Psoas muscle (tissue), 8 donors: ENCODE data around the gene PSMD10. TPM values are rescaled to one million over a fixed set of nuclear protein-coding genes. Genes with fewer than 3 reads are reported as not detected.

Source experiments
- ATAC-seq, 4 donors: fragments of 200-7000 bp; cut with Tn5 transposase; one replicate each; pipeline ENCODE4 v1.9.1; 2020; ENCODE audit warnings: moderate library complexity in 3 of 4, mild to moderate bottlenecking in 2 of 4
- DNase-seq, 2 donors: peaks; one replicate each; pipeline ENCODE4 v3.0.0-alpha.2; 2020
- H3K27ac ChIP-seq: fragments of 200-600 bp; one replicate; pipeline ENCODE4 v1.8.0; 2022
- H3K27me3 ChIP-seq, 3 donors: fragments of 200-600 bp in 1 of 3; one replicate each; pipeline versions ENCODE4 v1.6.1 to v1.8.0; 2013 to 2022; ENCODE audit warnings: low read length in 2 of 3, mild to moderate bottlenecking in 2 of 3, moderate library complexity in 1 of 3; ENCODE audit not compliant: insufficient read depth in 3 of 3
- H3K36me3 ChIP-seq, 2 donors: fragments of 200-600 bp in 1 of 2; one replicate each; pipeline versions ENCODE4 v1.6.1 to v1.8.0; 2013 to 2022; ENCODE audit warnings: low read depth in 1 of 2, mild to moderate bottlenecking in 1 of 2, moderate library complexity in 1 of 2; ENCODE audit not compliant: insufficient read depth in 1 of 2
- H3K4me1 ChIP-seq: fragments of 200-600 bp; one replicate; pipeline ENCODE4 v1.8.0; 2022
- H3K4me3 ChIP-seq: fragments of 200-600 bp; one replicate; pipeline ENCODE4 v1.8.0; 2022; ENCODE audit warnings: mild to moderate bottlenecking
- H3K9me3 ChIP-seq: fragments of 200-600 bp; one replicate; pipeline ENCODE4 v1.8.0; 2022
- WGBS, 3 donors: extraction: QIAGEN DNeasy Blood & Tissue Kit; methylation state at CpG; one replicate each; pipeline versions ENCODE4 v1.1.6 to v1.1.7; 2013; 5-methylcytosine and 5-hydroxymethylcytosine counted together
- intact Hi-C, 2 donors: fragments of 100-400 bp; cut with DNase I; formaldehyde crosslinking; loops; one replicate each; pipeline versions ENCODE4 v1.11.0 to v1.14.2; 2022
- polyA plus RNA-seq, 3 donors: library from polyadenylated mRNA; stranded (reverse); fragments of 200-250 nt; gene quantifications; one replicate each; pipeline ENCODE4 v1.2.3, GENCODE V29; 2013
- total RNA-seq, 4 donors: library from RNA; stranded (reverse); fragmentation: NEBNext Ultra II Directional in 2 of 4; extraction: Animal tissue kit (Norgen Biotek cat#: 25700) in 2 of 4; gene quantifications; one replicate each; pipeline versions ENCODE4 v1.2.1 to v1.2.4, GENCODE V29; 2021 to 2023
- TF ChIP-seq, protein P1 (sequence below): fragments of 200-600 bp; IDR thresholded peaks from one replicate; pipeline ENCODE4 v1.8.0; 2022; ENCODE audit warnings: antibody characterized with exemption
- donor health status: healthy with polysubstance abuse.
- donor health status: DM: no; HTN: no; CAD: no; lungs with moderate emphysema.
- donor health status: Bipolar disorder and iron deficiency.
- donor health status: healthy.
- donor health status: DM: yes; HTN: yes; CAD: no.
- donor health status: DM: no; HTN: no; CAD: no.
- donor health status: DM: no; HTN: no; CAD: no.
- donor health status: DM: yes; HTN: yes; CAD: no.

The PSMD10 gene
- total and polyA plus RNA-seq, 7 donors: 11.3 to 37.0 (median 19.6) TPM

DNA sequence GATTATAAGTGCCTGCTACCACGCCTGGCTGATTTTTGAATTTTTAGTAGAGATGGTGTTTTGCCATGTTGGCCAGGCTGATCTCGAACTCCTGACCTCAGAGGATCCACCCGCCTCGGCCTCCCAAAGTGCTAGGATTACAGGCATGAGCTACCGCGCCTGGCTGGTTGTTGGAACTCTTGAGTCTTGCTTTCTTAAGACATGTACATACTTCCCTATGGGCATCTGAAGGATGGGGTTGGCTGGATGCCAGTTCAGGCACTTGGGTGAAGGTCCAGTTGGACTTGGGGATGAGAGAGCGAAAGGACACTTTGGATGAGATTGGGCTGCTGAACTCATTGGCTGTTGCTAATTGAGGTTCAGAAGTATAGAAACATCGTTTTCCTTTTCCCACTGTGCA lies 40.7 kb upstream of the PSMD10 start:
- Histone ChIP-seq H3K9me3 (no peaks in the 10 kb centered on the region), H3K27ac (no peak overlapping the region), H3K4me1 (no peaks in the 10 kb centered on the region), H3K27me3 (no peaks in the 10 kb centered on the region), H3K36me3 (peaks cover 0 to 28% of the 10 kb centered on the region in 2 donors), H3K4me3 (no peak overlapping the region)
- DNase-seq: no peak
- intact Hi-C loops: no loop called here
- no peak for ATAC-seq
- WGBS, 3 donors: 74 to 94% (median 94%) methylated on average over 8 of the region's 8 CpGs
- TF ChIP-seq, protein P1, sequence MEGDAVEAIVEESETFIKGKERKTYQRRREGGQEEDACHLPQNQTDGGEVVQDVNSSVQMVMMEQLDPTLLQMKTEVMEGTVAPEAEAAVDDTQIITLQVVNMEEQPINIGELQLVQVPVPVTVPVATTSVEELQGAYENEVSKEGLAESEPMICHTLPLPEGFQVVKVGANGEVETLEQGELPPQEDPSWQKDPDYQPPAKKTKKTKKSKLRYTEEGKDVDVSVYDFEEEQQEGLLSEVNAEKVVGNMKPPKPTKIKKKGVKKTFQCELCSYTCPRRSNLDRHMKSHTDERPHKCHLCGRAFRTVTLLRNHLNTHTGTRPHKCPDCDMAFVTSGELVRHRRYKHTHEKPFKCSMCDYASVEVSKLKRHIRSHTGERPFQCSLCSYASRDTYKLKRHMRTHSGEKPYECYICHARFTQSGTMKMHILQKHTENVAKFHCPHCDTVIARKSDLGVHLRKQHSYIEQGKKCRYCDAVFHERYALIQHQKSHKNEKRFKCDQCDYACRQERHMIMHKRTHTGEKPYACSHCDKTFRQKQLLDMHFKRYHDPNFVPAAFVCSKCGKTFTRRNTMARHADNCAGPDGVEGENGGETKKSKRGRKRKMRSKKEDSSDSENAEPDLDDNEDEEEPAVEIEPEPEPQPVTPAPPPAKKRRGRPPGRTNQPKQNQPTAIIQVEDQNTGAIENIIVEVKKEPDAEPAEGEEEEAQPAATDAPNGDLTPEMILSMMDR: no peak

DNA sequence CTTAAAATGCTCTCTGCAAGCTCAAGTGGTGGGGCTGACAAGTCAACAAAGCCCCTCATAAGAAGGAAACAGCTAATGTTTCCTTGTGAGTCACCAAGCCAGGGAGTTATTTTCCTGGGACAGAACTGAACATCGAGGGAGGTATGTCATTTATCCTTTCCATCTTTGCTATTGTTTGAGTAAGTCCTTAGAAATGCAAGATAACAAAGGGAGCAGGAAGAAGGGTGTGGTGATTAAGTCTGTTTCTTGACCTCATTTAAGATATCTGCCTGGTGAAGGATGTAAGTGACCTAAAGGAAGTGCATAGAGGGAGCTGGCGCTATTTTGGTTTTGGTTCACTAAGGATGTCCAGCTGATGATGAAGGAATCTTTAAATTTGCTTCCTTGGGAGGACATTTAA lies 40.1 kb upstream of the PSMD10 start:
- no peak overlapping the region for H3K27ac ChIP-seq
- peaks cover 0 to 28% of the 10 kb centered on the region in 2 donors for H3K36me3 ChIP-seq
- H3K4me3 ChIP-seq: no peak overlapping the region
- no peaks in the 10 kb centered on the region for H3K4me1 ChIP-seq
- TF ChIP-seq, protein P1: no peak
- WGBS, 3 donors: 67 to 85% (median 80%) methylated on average over 2 of the region's 2 CpGs
- ATAC-seq: no peak
- H3K27me3 ChIP-seq: no peaks in the 10 kb centered on the region
- no peak for DNase-seq
- intact Hi-C loops: no loop called here
- no peaks in the 10 kb centered on the region for H3K9me3 ChIP-seq

DNA sequence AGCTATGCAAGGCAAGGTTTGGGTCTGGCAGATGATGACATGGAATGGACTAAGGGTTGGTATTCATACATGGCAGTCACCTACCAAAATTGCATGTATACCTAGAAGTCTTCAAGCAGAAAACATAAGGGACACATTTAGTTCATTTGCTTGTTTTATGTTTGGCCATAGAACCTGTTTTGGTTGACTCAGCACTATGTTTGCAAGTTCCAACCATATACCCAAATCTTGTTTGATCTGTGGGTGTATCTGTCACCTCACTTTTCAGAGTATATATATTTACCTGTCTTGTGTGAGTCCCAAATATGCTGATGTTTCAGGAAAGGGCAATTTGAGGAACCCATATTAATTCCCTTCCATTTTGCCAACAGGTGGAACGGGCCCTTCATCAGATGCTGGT lies 39.5 kb upstream of the PSMD10 start:
- intact Hi-C loops: no loop called here
- Histone ChIP-seq H3K4me3 (no peak overlapping the region), H3K27ac (no peak overlapping the region), H3K36me3 (peaks cover 0 to 33% of the 10 kb centered on the region in 2 donors), H3K9me3 (no peaks in the 10 kb centered on the region), H3K27me3 (no peaks in the 10 kb centered on the region), H3K4me1 (no peaks in the 10 kb centered on the region)
- ATAC-seq: no peak
- no peak for DNase-seq
- WGBS, 3 donors: 62 to 100% (median 81%) methylated on average over 1 of the region's 1 CpG
- TF ChIP-seq, protein P1: no peak

DNA sequence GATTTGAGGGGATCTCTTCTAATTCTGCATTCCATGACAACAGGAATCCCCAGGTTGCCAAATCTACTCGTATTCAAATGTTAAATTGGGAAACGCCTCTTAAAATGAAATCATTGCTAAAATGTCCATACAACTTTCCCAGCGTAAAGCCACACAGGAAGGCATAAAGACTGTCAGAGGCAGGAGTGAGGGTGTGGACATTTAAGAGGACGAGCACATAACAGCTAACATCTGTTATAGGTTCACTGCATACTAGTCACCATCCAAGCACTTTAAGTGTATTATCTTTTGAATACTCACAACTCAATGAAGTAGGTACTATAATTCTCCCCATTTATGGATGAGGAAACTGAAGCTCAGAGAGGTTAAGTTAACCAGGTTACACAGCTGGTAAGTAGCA lies 35.8 kb upstream of the PSMD10 start:
- ATAC-seq: no peak
- TF ChIP-seq, protein P1: no peak
- Histone ChIP-seq H3K27ac (no peak overlapping the region), H3K4me1 (peaks cover 7% of the 10 kb centered on the region), H3K27me3 (no peaks in the 10 kb centered on the region), H3K9me3 (no peaks in the 10 kb centered on the region), H3K36me3 (peaks cover 0 to 12% of the 10 kb centered on the region in 2 donors), H3K4me3 (no peak overlapping the region)
- intact Hi-C loops: no loop called here
- no peak for DNase-seq
- whole genome bisulfite sequencing, 3 donors: 63 to 88% (median 84%) methylated on average over 4 of the region's 4 CpGs

DNA sequence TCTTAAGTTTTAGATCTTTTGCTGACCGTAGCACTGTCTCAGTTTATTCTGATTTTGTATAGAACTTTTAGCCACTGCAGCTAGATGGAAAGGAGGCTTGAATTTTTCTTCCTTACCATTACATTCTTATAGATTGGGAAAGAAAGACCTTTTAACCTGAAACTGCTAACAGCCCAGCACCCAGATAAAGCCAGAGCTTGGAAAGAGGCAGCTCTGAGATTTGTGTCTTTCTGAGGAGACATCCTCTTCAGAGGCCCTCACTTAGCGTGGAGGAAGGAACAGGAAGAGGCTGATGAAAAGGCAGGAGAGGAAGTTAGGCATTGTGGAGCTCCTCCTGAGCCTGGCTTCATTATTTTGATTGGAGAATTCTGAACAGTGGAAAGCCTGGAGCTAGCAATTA lies 35.3 kb upstream of the PSMD10 start:
- Histone ChIP-seq H3K9me3 (no peaks in the 10 kb centered on the region), H3K27ac (no peak overlapping the region), H3K27me3 (no peaks in the 10 kb centered on the region), H3K4me3 (no peak overlapping the region), H3K36me3 (peaks cover 0 to 12% of the 10 kb centered on the region in 2 donors), H3K4me1 (peaks cover 7% of the 10 kb centered on the region)
- intact Hi-C loops: no loop called here
- WGBS, 3 donors: 70 to 89% (median 85%) methylated on average over 2 of the region's 2 CpGs
- DNase-seq (no peak), ATAC-seq (no peak)
- TF ChIP-seq, protein P1: no peak
